GM23338 (cell line): ENCODE measurements around the gene MYO18B. TPM values are rescaled to one million over a fixed set of nuclear protein-coding genes. Genes with fewer than 3 reads are reported as not detected.
A peak's percentile ranks its signal among the peaks of the same experiment; 100 is the strongest.

ENCODE experiments used
- ATAC-seq: fragments of 200-7000 bp; cut with Tn5 transposase; 3 replicates; pipeline ENCODE4 v1.9.1; 2020
- DNase-seq: peaks from one replicate; pipeline ENCODE4 v3.0.0-alpha.2; 2015; ENCODE audit warnings: low spot score
- H2AFZ ChIP-seq: fragments of 200-600 bp; sonication (generic); 2 replicates; pipeline ENCODE4 v1.8.0; 2016; ENCODE audit warnings: antibody characterized with exemption, mild to moderate bottlenecking, moderate library complexity
- H3F3A ChIP-seq: fragments of 200-600 bp; sonication (generic); replicated peaks from 2 replicates; pipeline ENCODE4 v1.8.0; 2017; ENCODE audit warnings: antibody characterized with exemption, mixed run types, low read depth
- H3K27ac ChIP-seq: fragments of 200-600 bp; sonication (generic); 2 replicates; pipeline ENCODE4 v1.6.1; 2016; ENCODE audit warnings: low read depth
- H3K27me3 ChIP-seq: fragments of 200-600 bp; sonication (generic); 2 replicates; pipeline ENCODE4 v1.8.0; 2016; ENCODE audit warnings: mild to moderate bottlenecking, mixed run types, moderate library complexity; ENCODE audit not compliant: insufficient read depth
- H3K36me3 ChIP-seq: fragments of 200-600 bp; sonication (generic); 2 replicates; pipeline ENCODE4 v1.8.0; 2016; ENCODE audit warnings: mild to moderate bottlenecking; ENCODE audit not compliant: insufficient read depth
- H3K4me1 ChIP-seq: fragments of 200-600 bp; sonication (generic); 2 replicates; pipeline ENCODE4 v1.8.0; 2016; ENCODE audit warnings: mild to moderate bottlenecking, moderate library complexity; ENCODE audit not compliant: insufficient read depth
- H3K4me2 ChIP-seq: fragments of 200-600 bp; sonication (generic); 2 replicates; pipeline ENCODE4 v1.7.1; 2017; ENCODE audit warnings: mixed run types
- H3K4me3 ChIP-seq: fragments of 200-600 bp; sonication (generic); 2 replicates; pipeline ENCODE4 v1.6.1; 2016; ENCODE audit warnings: mixed run types
- H3K79me2 ChIP-seq: fragments of 200-600 bp; sonication (generic); replicated peaks from 2 replicates; pipeline ENCODE4 v1.8.0; 2017; ENCODE audit warnings: mild to moderate bottlenecking; ENCODE audit not compliant: insufficient read depth
- H3K9me2 ChIP-seq: fragments of 200-600 bp; sonication (generic); 2 replicates; pipeline ENCODE4 v1.8.0; 2017; ENCODE audit not compliant: insufficient read depth
- H4K20me1 ChIP-seq: fragments of 200-600 bp; sonication (generic); replicated peaks from 2 replicates; pipeline ENCODE4 v1.8.0; 2017; ENCODE audit warnings: mild to moderate bottlenecking; ENCODE audit not compliant: insufficient read depth
- H3K27ac Mint-ChIP-seq: 2 replicates; pipeline ENCODE4 v1.8.0; 2020; ENCODE audit warnings: inconsistent platforms, mild to moderate bottlenecking, moderate library complexity, mixed read lengths
- H3K27me3 Mint-ChIP-seq: 3 replicates; pipeline ENCODE4 v1.8.0; 2022; ENCODE audit warnings: low read depth, mild to moderate bottlenecking, moderate library complexity, mixed read lengths, inconsistent platforms; ENCODE audit not compliant: insufficient read depth, poor library complexity
- H3K36me3 Mint-ChIP-seq: 3 replicates; pipeline ENCODE4 v1.8.0; 2021; ENCODE audit warnings: low read depth, mild to moderate bottlenecking, inconsistent platforms, moderate library complexity, mixed read lengths
- H3K4me1 Mint-ChIP-seq: 3 replicates; pipeline ENCODE4 v1.8.0; 2020; ENCODE audit warnings: mild to moderate bottlenecking, inconsistent platforms, mixed read lengths
- H3K4me3 Mint-ChIP-seq: 3 replicates; pipeline ENCODE4 v1.8.0; 2021; ENCODE audit warnings: moderate library complexity, mild to moderate bottlenecking, inconsistent platforms, mixed read lengths
- H3K9me3 Mint-ChIP-seq: 3 replicates; pipeline ENCODE4 v1.8.0; 2020; ENCODE audit warnings: moderate library complexity, mild to moderate bottlenecking, inconsistent platforms, mixed read lengths
- CTCF ChIP-seq, 2 experiments: fragments of 200-600 bp in 1 of 2; sonication (generic) in 1 of 2; conservative IDR thresholded peaks; 2 replicates each; pipeline versions ENCODE4 v1.5.1 to v1.6.1; 2016 to 2017; ENCODE audit warnings: antibody characterized with exemption in 2 of 2, low read depth in 2 of 2, mild to moderate bottlenecking in 2 of 2, moderate library complexity in 1 of 2
- POLR2AphosphoS5 ChIP-seq: IDR thresholded peaks from 2 replicates; pipeline ENCODE4 v1.6.1; 2016; ENCODE audit warnings: antibody characterized with exemption, low read depth
- STAT1 ChIP-seq: IDR thresholded peaks from one replicate; pipeline ENCODE4 v1.6.1; 2016; ENCODE audit warnings: antibody characterized with exemption; ENCODE audit not compliant: unreplicated experiment
- ZNF331 ChIP-seq: fragments of 250-450 bp; sonication (Bioruptor Pico); IDR thresholded peaks from 2 replicates; pipeline ENCODE4 v1.5.0; 2020; ENCODE audit warnings: low read depth, mild to moderate bottlenecking, moderate library complexity
- polyA plus RNA-seq: library from polyadenylated mRNA; unstranded; fragments of >200 nt; fragmentation: Nextera tagmentation; extraction: Ambion mirVana; gene quantifications from 2 replicates; pipeline ENCODE4 v1.2.1, GENCODE V29; 2016
- total RNA-seq: library from RNA; depleted of rRNA; stranded (reverse); fragments of >200 nt; shearing (Covaris generic); gene quantifications from 2 replicates; pipeline ENCODE4 v1.2.3, GENCODE V29; 2014
- TF ChIP-seq, protein P1 (sequence below): IDR thresholded peaks from 2 replicates; pipeline ENCODE4 v1.6.1; 2016; ENCODE audit warnings: antibody characterized with exemption

The MYO18B gene
- total and polyA plus RNA-seq, 2 experiments from 2014 or later, result 0.36 to 0.45 TPM

DNA sequence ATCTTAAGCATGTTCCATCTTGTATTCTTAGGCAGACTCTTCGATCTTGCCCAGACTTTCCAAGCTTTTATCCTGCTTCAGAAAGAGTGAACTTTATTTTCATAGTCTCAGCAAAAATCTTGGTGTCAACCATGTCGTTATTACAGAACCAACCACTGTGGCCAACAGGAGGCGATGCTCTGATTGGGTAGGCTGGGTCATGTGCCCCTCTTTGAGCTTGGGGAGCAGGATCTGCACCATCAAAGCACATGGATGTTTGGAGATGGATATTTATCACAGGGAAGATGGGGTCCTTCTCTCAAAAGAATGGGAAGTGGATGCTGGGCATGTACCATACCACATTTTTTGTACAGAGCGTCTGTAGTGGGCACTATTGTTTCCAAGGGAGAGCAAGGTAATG, 197.4 kb downstream of the MYO18B start:
- peaks cover 17% of the 10 kb centered on the region for H3K27me3 Mint-ChIP-seq
- DNase-seq (no peak), ATAC-seq (no peak)
- H3K4me2 ChIP-seq, result no peak overlapping the region
- no peak overlapping the region for H3K27ac ChIP-seq
- H3K4me1 ChIP-seq, result peaks cover 39% of the 10 kb centered on the region
- H2AFZ ChIP-seq, result no peak overlapping the region
- 0 out of 3 replicates have a peak, but pooled peaks cover 4% of the 10 kb centered on the region for H3K9me3 Mint-ChIP-seq
- no peaks in the 10 kb centered on the region for H4K20me1 ChIP-seq
- no peak overlapping the region for H3K4me3 ChIP-seq
- H3K36me3 ChIP-seq, result no peaks in the 10 kb centered on the region; the same call in 1 of the 2 replicates
- H3K4me3 Mint-ChIP-seq, result no peak overlapping the region
- H3K27me3 ChIP-seq, result peaks cover 5% of the 10 kb centered on the region
- H3K27ac Mint-ChIP-seq, result no peak overlapping the region
- H3K79me2 ChIP-seq, result no peaks in the 10 kb centered on the region
- peaks cover 4% of the 10 kb centered on the region; the same call in 1 of the 3 replicates for H3K36me3 Mint-ChIP-seq
- TF ChIP-seq STAT1 (no peak), CTCF (conservative IDR thresholded peaks at IDR 0.05; ENCODE audit: low read depth in 2 of 2) (0 out of 4 replicates have a peak, but pooled peaks of 1 of the 2 experiments have one; percentile 12), POLR2AphosphoS5 (no peak)
- TF ChIP-seq, protein P1, sequence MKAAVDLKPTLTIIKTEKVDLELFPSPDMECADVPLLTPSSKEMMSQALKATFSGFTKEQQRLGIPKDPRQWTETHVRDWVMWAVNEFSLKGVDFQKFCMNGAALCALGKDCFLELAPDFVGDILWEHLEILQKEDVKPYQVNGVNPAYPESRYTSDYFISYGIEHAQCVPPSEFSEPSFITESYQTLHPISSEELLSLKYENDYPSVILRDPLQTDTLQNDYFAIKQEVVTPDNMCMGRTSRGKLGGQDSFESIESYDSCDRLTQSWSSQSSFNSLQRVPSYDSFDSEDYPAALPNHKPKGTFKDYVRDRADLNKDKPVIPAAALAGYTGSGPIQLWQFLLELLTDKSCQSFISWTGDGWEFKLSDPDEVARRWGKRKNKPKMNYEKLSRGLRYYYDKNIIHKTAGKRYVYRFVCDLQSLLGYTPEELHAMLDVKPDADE, result no peak
- H3F3A ChIP-seq, result no peaks in the 10 kb centered on the region
- H3K9me2 ChIP-seq, result peaks cover 5% of the 10 kb centered on the region; the same call in 1 of the 2 replicates
- peaks cover 54% of the 10 kb centered on the region for H3K4me1 Mint-ChIP-seq

- H3K27me3 Mint-ChIP-seq, result peaks cover 16% of the 10 kb centered on the region
- ATAC-seq (peak; percentile 64), DNase-seq (no peak)
- H3K4me1 Mint-ChIP-seq, result peaks cover 49% of the 10 kb centered on the region
- H3K9me2 ChIP-seq, result peaks cover 5% of the 10 kb centered on the region; the same call in 1 of the 2 replicates
- peaks cover 4% of the 10 kb centered on the region; the same call in 1 of the 3 replicates for H3K36me3 Mint-ChIP-seq
- H3K79me2 ChIP-seq, result no peaks in the 10 kb centered on the region
- H3K4me3 Mint-ChIP-seq, result no peak overlapping the region
- no peak overlapping the region for H3K27ac ChIP-seq
- H3K27me3 ChIP-seq, result peaks cover 5% of the 10 kb centered on the region
- no peak overlapping the region for H3K27ac Mint-ChIP-seq
- TF ChIP-seq ZNF331 (no peak), CTCF (conservative IDR thresholded peaks at IDR 0.05; ENCODE audit: low read depth in 2 of 2) (peak in 1 of 2 experiments; percentile 27; a peak in 2 of 4 replicates)
- H3K9me3 Mint-ChIP-seq, result 0 out of 3 replicates have a peak, but pooled peaks cover 4% of the 10 kb centered on the region
- H3K36me3 ChIP-seq, result no peaks in the 10 kb centered on the region; the same call in 1 of the 2 replicates
- no peak overlapping the region for H2AFZ ChIP-seq
- H3K4me2 ChIP-seq, result no peak overlapping the region
- H3F3A ChIP-seq, result no peaks in the 10 kb centered on the region
- peaks cover 28% of the 10 kb centered on the region for H3K4me1 ChIP-seq
- no peak overlapping the region for H3K4me3 ChIP-seq
- H4K20me1 ChIP-seq, result no peaks in the 10 kb centered on the region
Observed at GRCh38 chr22:25940479-25940878, 198.5 kb downstream of the MYO18B start.
